SIG-M5 treated with dmso at 0.1 percent for 504 hours (cell line): ENCODE data around the gene LCP1.

ENCODE experiments used
- DNase-seq: peaks from one replicate; lab custom pipeline; 2025; ENCODE audit not compliant: unreplicated experiment; lab: John Stamatoyannopoulos, UW

The LCP1 gene

DNA sequence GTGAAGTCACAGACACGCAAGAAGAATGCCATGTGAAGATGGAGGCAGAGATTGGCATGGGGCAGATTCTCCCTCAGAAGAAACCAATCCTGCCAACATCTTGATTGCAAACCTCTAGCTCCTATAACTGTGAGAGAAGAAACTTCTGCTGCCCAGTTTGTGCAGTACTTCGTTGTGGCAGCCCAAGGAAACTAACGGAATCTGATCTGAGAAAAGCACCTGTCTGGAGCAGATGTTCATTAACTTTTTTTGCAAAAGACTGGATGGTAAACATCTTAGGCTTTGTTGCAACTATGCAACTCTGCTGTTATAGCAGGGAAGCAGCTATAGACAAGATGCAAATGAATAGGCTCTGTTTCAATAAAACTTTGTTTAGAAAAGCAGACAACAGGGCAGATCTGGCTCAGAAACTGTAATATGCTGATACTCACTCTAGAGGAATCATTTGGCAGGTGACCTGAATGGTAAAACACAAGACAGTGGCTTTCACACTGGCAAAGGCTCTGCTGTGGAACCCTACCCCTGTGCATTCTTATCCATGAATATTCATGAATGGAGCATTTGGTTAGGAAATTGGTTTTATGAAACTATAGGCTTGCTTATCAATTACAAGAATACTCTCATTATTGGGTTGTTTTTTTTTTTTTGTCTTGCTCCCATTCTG, 51.9 kb downstream of the LCP1 start:
- DNase-seq, result no peak

DNA sequence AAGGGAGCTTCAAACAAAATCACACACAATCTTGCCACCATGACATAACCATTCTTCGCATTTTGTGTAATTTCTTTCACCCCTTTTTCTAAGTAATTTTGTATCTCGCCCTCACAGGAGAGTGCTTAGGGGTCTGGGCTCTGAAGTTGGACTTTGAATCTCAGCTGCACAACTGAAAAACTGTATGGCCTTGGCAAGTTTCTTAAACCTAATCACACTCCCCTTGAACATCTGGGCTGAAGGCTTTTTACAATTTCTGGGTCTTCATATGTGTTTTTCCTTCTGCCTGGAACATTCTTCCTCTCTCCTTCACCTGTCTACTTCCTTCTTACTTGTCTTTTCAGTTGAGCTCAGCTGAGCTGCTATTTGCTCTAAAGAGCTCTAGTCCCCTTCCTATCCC, 52.9 kb downstream of the LCP1 start:
- DNase-seq, result no peak

DNA sequence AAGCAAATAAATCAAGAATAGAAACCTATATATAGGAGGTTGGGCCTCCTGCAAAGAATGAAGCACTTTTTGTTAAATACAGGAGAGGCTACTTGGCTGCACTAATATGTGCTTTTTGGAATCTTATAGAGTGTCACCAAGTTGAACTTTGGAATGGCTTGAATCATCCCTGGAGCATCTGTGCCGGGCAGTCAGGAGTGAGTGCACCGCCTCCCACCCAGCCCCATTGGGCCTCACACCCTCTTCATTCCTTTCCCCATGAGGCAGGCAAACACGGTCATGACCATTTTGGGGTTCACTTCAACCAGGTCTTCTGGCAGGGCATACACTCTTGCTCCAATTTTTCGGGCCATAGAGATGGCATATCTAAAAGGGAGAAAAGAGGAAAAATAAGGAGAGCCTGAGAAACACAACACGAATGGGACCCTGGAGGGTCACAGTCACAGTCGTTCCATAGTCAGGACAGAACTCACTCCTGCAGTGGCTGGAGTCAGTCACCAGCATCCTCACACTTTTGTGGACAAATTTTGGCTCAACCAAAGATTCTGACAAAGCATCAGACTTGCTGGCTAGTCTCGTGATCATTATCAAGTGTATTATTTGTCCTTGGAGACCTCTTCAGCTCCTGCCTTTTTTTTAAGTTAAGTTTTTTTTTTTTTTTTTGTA, 54.5 kb downstream of the LCP1 start:
- DNase-seq, result no peak

DNA sequence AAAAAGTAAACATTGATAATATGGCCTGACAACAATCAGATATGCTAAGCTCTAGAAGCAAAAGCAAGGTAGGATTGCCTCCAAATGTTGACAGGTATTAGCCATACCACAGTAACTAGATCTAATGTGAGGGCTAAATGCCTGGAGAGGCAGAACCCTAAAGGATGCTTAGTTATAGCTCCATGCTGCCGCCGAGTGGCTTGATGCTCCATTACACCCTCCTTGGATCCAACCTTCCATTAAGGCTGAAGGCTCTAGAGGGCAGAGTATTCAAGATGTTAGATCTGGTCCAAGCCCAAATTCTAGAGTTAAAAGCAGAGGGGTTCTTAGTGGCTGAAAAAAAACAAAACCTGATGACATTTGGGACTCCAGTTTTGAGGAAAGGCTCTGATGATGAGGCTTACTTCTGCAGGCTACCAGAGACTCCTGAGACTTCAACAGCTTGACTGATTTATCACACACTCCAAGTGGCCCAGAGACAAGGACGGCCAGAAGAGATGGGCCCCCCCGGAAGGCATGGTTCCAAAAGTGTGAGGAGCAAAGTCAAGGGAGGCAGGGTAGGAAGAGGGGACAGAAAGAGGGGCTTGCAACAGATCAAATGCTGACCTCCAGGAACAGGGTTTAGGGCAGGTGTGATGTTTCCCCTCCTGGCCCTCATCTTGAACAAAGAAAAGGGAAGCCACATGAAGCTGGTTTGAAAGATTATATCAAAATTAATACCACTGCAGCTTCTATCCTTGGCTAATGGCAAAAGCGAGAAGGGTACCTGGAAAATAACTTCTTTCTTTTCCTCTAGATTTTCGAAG, 55.2 kb downstream of the LCP1 start:
- DNase-seq, result peak; percentile 80

DNA sequence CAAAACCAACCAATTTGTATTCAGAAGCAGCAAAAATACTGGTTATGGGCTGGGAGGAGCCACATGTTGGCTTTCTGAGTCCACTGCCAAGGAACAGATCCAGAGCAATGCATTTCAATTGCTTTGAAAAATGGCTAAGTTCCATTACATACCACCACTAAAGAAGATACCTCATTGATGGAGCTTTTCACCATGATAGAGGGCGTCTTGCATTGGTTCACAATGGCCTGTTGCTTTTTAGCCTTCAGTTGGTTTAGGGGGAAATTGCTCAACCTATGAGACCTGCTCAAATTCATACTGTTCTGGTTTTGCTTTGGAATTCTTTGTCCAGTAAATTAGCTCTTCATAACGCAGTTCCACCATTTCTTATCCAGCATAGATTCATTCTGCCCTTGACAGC, 55.9 kb downstream of the LCP1 start:
- no peak for DNase-seq

DNA sequence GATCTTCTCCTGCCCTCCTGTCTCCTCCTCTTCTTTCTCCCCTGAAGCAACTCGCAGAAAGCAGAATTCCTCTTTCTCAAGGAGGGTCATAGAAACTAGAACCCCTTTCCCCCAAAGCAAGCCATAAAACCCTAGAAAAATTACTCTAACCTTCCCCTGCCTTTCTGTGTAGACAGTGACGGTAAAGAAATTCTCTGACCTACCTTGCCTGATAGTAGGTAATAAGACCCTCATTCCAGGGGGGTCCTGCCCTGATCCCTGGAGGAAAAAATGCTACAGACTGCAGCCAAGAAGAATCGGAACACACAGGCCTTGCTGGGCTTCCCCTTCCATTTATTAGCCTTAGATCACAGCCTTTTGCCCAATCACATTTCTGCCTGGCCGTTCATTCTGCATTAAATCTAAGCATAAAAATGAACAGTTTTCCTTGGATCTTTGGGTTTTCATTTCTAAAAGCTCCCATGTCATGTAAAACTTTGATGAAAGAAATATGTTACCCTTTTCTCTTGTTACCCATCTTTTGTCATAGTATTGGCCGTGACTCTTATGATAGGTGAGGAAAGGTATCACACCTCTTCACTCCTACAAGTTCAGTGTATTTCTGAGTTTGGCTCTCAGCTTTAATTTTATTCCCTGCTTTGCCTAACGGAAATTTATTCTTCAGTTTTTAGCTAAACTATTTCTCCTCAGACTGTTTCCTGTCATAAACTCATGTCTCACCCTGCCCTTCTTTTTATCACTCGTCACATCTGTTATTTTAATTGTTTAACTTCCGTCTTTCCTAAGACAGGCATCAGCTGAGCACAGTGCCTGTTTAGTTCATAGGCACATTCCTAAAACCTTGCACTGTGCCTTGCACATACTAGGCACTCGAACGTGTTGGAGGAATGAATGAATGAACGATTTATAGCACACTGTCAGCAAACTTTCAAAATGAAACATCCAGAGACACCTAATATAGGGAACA, 56.7 kb downstream of the LCP1 start:
- no peak for DNase-seq

DNA sequence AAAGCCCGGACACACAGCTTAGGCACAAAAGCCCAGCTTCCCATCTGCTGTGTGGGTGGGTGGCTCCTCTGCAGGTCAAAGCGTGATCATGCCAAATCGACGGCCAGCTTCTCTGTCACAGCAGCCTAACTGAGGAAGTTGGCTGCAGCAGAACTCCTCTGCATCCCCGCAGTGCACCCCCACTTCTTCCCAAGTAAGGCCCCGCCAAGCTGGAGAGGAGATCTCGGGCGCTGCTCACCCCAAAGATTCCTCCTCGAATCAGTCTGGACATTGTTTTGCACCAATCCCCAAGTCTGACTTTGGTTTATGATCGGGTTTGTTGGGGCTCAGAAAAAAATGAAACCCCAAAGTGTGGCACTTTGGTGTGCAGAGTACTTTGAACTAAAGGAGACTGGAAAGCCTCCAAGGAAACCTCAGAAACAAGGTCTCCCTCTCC, 57.4 kb downstream of the LCP1 start:
- no peak for DNase-seq

DNA sequence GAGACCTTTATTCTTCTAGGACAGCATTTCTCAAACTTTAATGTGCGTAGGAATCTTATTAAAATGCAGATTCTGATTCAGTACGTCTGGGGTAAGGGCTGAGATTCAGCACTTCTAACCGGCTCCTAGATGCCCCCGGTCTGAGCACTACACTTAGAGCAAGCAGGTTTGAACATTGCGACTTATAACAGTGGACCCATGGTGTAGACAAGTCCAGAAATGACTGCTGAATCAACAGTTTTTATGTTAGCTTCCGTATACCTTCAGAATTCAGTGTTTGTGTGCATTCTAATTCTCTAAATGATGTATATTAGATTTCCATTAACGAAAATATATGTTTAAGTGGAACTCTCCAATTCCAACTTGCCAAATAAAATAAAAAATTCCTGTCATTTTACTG, 59.7 kb downstream of the LCP1 start:
- DNase-seq, result no peak

DNA sequence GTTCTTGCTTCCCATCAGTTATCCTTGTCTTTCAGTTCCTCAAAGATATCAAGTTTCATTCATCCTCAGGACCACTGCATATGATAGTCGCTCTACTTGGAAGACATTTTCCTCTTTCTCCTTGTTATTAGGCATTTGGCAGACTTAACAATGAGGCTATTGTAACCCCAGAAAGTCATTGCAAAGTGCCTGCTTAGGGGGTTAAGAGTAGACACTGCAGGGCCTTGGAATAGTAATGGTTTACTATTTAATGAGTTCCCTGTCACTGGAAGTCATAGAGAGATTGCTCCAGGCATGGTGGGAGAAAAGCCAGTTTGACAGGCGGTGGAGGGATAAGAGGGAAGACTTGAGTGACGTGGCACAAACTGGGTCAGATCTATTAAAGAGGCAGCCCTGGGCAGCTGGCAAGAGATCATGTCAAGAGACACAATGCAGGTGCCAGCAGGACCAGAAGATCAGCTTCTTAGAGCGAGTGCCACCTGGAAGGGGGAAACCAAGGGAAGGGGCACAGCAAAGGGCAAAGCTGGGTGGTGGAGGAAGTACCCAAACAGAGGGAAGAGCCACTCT, 60.3 kb downstream of the LCP1 start:
- no peak for DNase-seq

DNA sequence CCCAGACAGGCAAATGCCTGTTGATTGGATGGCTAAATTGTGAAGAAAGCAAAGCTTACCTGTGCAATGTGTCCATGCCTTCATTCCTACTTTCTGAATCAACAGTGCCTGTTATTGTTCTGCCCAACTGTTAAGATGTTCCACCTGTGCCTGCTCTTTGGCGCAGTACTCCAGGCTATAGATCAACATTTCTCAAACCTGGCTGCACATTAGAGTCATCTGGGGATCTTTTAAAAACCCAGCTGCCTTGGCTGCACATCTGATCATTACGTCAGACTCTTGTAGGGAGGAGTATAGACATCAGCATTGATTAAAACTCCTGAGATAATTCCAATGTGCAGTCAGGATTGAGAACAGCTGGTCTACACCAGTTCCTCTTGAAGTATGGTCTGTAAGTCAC, 60.9 kb downstream of the LCP1 start:
- no peak for DNase-seq

DNA sequence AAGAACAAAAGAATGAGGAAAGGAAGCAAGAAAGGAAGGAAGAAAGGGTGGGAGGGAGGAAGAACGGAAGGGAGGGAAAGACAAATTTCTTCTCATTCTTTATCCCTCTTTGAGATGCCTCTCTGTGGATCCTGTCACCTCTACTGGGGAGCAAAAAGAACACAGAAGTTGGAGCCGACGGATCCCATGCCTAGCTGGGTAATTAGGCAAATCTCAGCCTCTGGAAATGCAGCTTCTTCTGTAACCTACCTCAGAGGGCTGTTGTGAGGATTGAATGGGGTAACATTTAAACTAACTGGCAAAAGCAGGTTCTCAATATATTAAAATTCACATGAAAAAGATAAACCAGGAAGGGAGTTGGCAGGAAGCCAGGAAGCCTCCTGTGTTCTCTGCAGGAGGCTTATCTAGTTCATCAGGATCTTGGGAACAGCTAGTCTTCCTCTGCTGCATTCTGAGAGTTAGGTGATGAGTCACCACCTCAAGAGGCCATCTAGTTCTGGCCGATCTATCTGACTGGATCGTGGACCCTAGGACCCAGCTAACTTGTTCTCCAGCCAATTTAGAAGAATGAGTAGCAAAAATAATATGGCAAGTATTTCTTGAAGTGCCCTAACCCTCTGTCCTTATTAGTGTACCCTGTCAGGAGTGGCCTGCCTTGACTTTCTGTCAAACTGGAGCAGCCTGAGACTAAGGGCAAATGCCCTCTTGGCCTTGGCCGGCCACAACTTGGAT, 61.9 kb downstream of the LCP1 start:
- DNase-seq, result peak; percentile 19

DNA sequence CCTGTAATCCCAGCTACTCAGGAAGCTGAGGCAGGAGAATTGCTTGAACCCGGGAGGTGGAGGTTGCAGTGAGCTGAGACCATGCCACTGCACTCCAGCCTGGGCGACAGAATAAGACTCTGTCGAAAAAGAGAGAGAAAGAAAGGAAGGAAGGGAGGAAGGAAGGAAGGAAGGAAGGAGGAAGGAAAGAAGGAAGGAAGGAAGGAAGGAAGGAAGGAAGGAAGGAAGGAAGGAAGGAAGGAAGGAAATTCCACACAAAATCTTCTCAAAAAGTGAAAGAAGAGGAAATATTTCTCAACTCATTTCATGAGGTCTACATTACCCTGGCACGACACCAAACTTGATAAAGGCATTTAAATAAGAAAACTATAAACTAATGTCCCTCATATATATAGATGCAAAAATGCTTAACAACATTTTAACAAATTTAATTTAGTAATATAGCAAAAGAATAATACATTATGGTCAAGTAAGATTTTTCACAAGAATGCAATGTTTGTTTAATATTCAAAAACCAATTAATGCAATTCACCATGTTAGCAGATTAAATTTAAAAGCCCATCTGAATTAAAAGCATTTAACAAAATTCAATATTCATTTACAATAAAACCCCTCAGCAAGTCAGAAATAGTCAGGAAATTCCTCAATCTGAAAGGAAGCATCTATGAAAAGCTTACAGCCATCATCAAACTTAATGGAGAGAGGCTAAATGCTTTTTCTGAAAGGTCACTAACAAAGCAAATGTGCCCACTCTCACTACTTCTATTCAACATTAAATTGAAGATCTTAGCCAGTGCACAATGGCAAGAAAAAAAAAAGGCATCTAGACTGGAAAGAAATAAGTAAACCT, 65.1 kb downstream of the LCP1 start:
- DNase-seq, result no peak

DNA sequence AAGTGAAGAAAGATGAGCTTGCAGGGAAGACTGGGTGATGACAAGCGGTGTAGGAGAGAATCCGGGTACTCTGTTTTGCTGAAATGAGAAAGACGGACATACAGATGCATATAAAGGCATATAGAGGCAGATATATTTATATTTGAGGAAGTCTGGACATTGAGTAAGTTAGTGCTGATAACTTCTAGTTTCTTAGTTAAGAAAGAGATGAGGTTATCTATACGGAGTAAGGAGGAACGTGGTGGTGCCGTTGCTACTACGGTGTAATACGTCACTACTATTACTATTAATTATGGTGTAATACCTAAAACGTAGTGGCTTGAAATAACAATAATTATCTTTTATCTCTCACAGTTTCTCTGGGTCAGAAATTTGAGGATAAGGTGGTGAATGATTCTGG, 67.4 kb downstream of the LCP1 start:
- peak; percentile 75 for DNase-seq

DNA sequence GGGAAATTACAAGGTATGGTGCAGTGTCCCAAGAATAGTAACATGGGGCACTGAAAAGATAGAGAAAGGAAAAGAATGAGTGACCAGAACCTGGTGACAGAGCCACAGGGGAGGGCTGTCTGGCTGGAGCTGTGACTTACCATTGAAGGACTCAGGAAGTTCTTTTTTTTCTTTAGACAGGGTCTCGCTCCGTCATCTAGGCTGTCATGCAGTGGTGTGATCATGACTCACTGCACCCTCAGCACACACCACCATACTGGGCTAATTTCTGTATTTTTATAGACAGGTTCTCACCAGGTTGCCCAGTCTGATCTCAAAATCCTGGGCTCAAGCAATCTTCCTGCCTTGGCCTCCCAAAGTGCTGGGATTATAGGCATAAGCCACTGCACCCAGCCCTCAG, 68.4 kb downstream of the LCP1 start:
- DNase-seq, result peak; percentile 25

DNA sequence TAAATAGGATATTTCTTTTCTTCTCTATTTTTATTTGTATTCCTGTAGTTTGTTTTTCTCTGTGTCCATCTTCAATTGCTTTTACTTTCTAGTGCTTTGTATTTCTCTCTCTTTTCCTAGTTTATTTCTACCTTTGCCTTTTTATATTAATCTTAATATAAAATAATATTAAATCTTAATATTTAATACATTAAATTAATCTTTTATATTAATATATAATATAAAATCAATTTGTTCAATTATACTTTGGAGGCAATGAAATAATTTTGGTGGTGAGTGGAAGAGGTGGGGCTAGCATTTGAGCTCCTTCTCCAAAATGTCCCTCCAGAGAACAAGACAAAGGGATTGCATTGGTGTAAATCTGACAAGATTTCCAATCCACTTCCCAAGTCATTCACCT, 70.8 kb downstream of the LCP1 start:
- DNase-seq, result no peak

DNA sequence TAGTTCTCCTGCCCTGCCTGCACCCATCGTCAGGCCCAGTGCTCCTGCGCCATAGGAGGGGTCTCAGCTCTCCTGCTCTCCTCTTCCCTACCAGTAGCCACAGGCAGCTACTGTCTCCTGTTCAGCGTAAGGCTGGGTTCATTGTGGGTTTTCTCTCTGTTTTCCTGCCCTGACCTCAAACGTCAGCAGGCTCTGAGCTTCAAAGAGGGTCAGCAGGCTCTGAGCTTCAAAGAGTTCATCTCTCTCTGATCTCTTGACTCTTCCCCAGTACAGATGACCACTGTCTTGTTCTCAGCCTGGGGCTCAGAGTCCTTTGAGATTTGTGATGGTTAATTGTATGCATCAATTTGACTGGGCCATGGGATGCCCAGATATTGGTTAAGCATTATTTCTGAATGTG, 72.5 kb downstream of the LCP1 start:
- no peak for DNase-seq

DNA sequence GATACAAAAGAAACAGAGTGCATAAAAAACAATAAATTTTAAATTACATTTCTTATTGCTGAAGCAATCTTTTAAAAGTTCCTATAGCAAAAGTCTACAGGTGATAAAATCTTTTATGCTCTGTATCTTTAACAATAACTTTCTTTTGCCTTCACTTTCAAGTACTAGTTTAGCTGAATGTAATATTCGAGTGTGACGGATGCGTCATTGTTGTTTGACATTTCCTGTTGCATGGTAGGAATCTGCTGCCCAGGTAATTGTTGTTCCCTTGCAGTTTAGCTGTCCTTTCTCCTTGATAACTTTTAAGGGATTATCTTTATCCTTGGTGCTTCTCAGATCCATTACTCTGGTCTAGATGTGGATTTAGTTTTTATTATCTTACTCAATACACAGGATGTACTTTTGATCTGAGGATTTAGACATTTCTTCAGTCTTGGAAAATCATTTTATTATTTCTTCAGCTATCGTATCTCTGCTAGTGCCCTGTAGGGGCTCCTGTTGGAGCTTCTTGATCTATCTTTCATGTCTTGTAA, 75.1 kb downstream of the LCP1 start:
- DNase-seq, result no peak

DNA sequence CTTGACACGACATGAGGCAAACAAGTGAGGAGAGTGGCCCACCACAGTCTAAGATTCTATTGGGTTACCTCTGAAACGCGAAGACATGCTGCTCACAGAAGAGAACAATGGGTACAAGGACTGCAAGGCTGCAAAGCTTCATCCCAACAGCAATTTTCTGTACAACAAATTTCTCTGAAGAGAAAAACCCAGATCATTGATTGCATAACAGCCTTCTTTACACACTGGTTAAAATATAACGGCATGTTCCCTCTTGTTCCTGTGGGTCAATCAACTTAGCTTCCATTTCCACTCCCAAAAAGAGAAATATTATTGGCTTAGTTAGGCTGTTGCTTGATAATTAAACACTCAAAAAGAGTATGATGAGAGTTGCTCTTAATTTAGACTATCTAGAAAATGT, 77.1 kb downstream of the LCP1 start, which contains the start of gene CPB2:
TSS of gene CPB2 (minus strand) at position 166 of the 400 bp plus-strand sequence. CDS start at position 142, 24 bp downstream.
- no peak for DNase-seq

DNA sequence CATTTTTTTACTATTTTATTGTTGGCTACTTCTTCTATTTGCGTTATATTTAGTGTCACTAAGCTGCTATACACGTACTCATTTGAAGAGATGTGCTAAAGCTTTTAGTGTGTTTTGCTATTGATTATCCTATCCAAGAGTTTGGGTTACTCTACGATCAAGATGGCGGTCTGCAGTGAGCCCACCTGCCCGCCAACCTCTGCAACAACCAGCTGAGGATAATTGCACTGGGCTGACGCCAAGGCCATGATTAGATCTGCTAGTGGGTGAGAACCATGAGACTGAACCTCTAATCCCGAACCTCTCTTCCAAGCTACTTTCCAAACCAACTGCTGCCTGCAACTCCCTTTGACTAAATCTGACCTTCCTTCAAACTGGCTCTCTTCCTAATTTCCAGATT, 78.9 kb downstream of the LCP1 start:
- no peak for DNase-seq
